ENCODE results near the gene CEP44. TPM values are rescaled to one million over a fixed set of nuclear protein-coding genes. Genes with fewer than 3 reads are reported as not detected.
"Not testable (repeated sequence)": the region's sequence is repeated elsewhere in the genome, so short reads cannot be mapped to it uniquely, and the experiment has no call there.

The CEP44 gene
- polyA plus RNA-seq, 5 donors, result 17.6 to 35.8 (median 31.5) TPM

GRCh38 chr4:174277433-174277832 is 6.3 kb upstream of the CEP44 start:
- no peak for DNase-seq

- DNase-seq, result no peak
These were observed 5.2 kb upstream of the CEP44 start for GRCh38 chr4:174278467-174278866.

GRCh38 chr4:174279433-174280155 is 4.1 kb upstream of the CEP44 start:
- DNase-seq, result no peak

GRCh38 chr4:174281182-174281737 is 2.5 kb upstream of the CEP44 start:
- DNase-seq, result no peak

- no peak for DNase-seq
These were observed 1.8 kb upstream of the CEP44 start for GRCh38 chr4:174281901-174282300.

GRCh38 chr4:174282836-174283506 is 740 bp upstream of the CEP44 start:
- peak; percentile 75 to 86 for DNase-seq

- DNase-seq, result no peak
These were observed 776 bp downstream of the CEP44 start for GRCh38 chr4:174284487-174284886.

GRCh38 chr4:174286870-174287269 is 3.2 kb downstream of the CEP44 start:
- DNase-seq, result no peak

- no peak for DNase-seq
These were observed 8.8 kb downstream of the CEP44 start for GRCh38 chr4:174292473-174292872.

- DNase-seq, result not testable (repeated sequence)
These were observed 10.9 kb downstream of the CEP44 start for GRCh38 chr4:174294641-174295040.

- DNase-seq, result not testable (repeated sequence)
These were observed 11.4 kb downstream of the CEP44 start for GRCh38 chr4:174295142-174295541.

GRCh38 chr4:174303687-174304086 is 20.0 kb downstream of the CEP44 start:
- no peak for DNase-seq

- DNase-seq, result no peak
These were observed 21.0 kb downstream of the CEP44 start for GRCh38 chr4:174304664-174305063.

GRCh38 chr4:174305961-174306360 is 22.2 kb downstream of the CEP44 start:
- DNase-seq, result no peak

GRCh38 chr4:174307694-174308093 is 24.0 kb downstream of the CEP44 start:
- no peak for DNase-seq

GRCh38 chr4:174312993-174313392 is 29.3 kb downstream of the CEP44 start:
- DNase-seq, result no peak

- no peak for DNase-seq
These were observed 30.6 kb downstream of the CEP44 start for GRCh38 chr4:174314274-174314673.

GRCh38 chr4:174314770-174315169 is 31.1 kb downstream of the CEP44 start:
- no peak for DNase-seq

- DNase-seq, result no peak
These were observed 32.8 kb downstream of the CEP44 start for GRCh38 chr4:174316546-174316945.

GRCh38 chr4:174316954-174317353 is 33.2 kb downstream of the CEP44 start:
- no peak for DNase-seq

GRCh38 chr4:174317531-174317930 is 33.8 kb downstream of the CEP44 start:
- DNase-seq, result no peak

- no peak for DNase-seq
These were observed 35.4 kb downstream of the CEP44 start for GRCh38 chr4:174318829-174319764.

All from right lung (tissue), 5 donors.